ENCODE results near the gene TMF1.
A peak's percentile ranks its signal among the peaks of the same experiment; 100 is the strongest.

The TMF1 gene

DNA sequence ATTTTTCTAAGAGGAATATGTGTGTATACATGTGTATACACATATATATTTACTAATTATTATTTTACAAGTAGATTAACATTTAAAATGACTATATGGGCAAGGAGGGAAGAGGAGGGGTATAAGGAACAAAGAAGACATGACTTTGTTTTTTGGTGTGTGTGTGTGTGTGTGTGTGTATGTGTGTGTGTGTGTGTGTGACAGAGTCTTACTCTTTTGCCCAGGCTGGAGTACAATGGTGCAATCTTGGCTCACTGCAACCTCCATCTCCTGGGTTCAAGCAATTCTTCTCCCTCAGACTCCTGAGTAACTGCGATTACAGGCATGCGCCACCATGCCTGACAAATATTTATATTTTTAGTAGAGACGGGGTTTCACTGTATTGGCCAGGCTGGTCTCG, 36.0 kb downstream of the TMF1 start:
- no peak for TF ChIP-seq EZH2phosphoT487 (IDR thresholded peaks at IDR 0.05; ENCODE audit: borderline replicate concordance, low read length)
- TF ChIP-seq, protein P1, sequence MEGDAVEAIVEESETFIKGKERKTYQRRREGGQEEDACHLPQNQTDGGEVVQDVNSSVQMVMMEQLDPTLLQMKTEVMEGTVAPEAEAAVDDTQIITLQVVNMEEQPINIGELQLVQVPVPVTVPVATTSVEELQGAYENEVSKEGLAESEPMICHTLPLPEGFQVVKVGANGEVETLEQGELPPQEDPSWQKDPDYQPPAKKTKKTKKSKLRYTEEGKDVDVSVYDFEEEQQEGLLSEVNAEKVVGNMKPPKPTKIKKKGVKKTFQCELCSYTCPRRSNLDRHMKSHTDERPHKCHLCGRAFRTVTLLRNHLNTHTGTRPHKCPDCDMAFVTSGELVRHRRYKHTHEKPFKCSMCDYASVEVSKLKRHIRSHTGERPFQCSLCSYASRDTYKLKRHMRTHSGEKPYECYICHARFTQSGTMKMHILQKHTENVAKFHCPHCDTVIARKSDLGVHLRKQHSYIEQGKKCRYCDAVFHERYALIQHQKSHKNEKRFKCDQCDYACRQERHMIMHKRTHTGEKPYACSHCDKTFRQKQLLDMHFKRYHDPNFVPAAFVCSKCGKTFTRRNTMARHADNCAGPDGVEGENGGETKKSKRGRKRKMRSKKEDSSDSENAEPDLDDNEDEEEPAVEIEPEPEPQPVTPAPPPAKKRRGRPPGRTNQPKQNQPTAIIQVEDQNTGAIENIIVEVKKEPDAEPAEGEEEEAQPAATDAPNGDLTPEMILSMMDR (IDR thresholded peaks at IDR 0.05; ENCODE audit: low read depth, low read length, poor library complexity, severe bottlenecking), result no peak

GRCh38 chr3:69014022-69014580, 38.0 kb downstream of the TMF1 start:
- H3K9me2 ChIP-seq (replicated peaks; ENCODE audit: control insufficient read depth, low read length), result no peaks in the 10 kb centered on the region

More for the DNA sequence above, 36.0 kb downstream of the TMF1 start:
- Histone ChIP-seq H3K27ac (ENCODE audit: low read depth, low read length) (no peak overlapping the region), H3K9me3 (ENCODE audit: control insufficient read depth, insufficient read depth, low read length) (no peaks in the 10 kb centered on the region), H3K27me3 (ENCODE audit: control insufficient read depth, low read length) (no peaks in the 10 kb centered on the region), H3K4me1 (ENCODE audit: control insufficient read depth, low read length) (peaks cover 27% of the 10 kb centered on the region), H3K79me2 (ENCODE audit: control insufficient read depth, low read length) (no peaks in the 10 kb centered on the region; the same call in 1 of the 2 replicates), H3K9me2 (replicated peaks; ENCODE audit: control insufficient read depth, low read length) (no peaks in the 10 kb centered on the region), H3K4me2 (ENCODE audit: low read length) (no peak overlapping the region), H3K4me3 (ENCODE audit: low read length) (no peak overlapping the region), H3F3A (ENCODE audit: control insufficient read depth, insufficient read depth) (peaks cover 14% of the 10 kb centered on the region; the same call in 1 of the 2 replicates), H3K36me3 (ENCODE audit: control insufficient read depth, low read length) (peaks cover 8% of the 10 kb centered on the region), H4K20me1 (ENCODE audit: control insufficient read depth, insufficient read depth, low read depth, low read length) (no peaks in the 10 kb centered on the region)

GRCh38 chr3:69013253-69014021, 38.7 kb downstream of the TMF1 start, which contains the start of gene EOGT:
Gene EOGT (minus strand): TSS chr3:69013684. CDS start chr3:69009846, 3,838 bp downstream.
- peak within 1 kb of the TSS; percentile 93 for H3K4me2 ChIP-seq (ENCODE audit: low read length)
- no peaks in the 10 kb centered on the region for H4K20me1 ChIP-seq (ENCODE audit: control insufficient read depth, insufficient read depth, low read depth, low read length)
- TF ChIP-seq, protein P1 (IDR thresholded peaks at IDR 0.05; ENCODE audit: low read depth, low read length, poor library complexity, severe bottlenecking), result peak; percentile 64
- TF ChIP-seq EZH2phosphoT487 (IDR thresholded peaks at IDR 0.05; ENCODE audit: borderline replicate concordance, low read length), result no peak
- H3F3A ChIP-seq (ENCODE audit: control insufficient read depth, insufficient read depth), result 0 out of 2 replicates have a peak, but pooled peaks cover 4% of the 10 kb centered on the region
- no peaks in the 10 kb centered on the region for H3K9me3 ChIP-seq (ENCODE audit: control insufficient read depth, insufficient read depth, low read length)
- peaks cover 3% of the 10 kb centered on the region; the same call in 1 of the 2 replicates for H3K36me3 ChIP-seq (ENCODE audit: control insufficient read depth, low read length)
- peak within 1 kb of the TSS; percentile 1; the same call in 1 of the 2 replicates for H3K27ac ChIP-seq (ENCODE audit: low read depth, low read length)
- H3K27me3 ChIP-seq (ENCODE audit: control insufficient read depth, low read length), result no peaks in the 10 kb centered on the region
- H3K4me3 ChIP-seq (ENCODE audit: low read length), result peak within 1 kb of the TSS; percentile 74
- peaks cover 27% of the 10 kb centered on the region for H3K4me1 ChIP-seq (ENCODE audit: control insufficient read depth, low read length)
- no peaks in the 10 kb centered on the region for H3K9me2 ChIP-seq (replicated peaks; ENCODE audit: control insufficient read depth, low read length)
- no peaks in the 10 kb centered on the region; the same call in 1 of the 2 replicates for H3K79me2 ChIP-seq (ENCODE audit: control insufficient read depth, low read length)

More at GRCh38 chr3:69014022-69014580, 38.0 kb downstream of the TMF1 start:
- peaks cover 8% of the 10 kb centered on the region for H3K36me3 ChIP-seq (ENCODE audit: control insufficient read depth, low read length)
- peak overlapping the region; percentile 74 for H3K4me3 ChIP-seq (ENCODE audit: low read length)
- no peaks in the 10 kb centered on the region for H3K27me3 ChIP-seq (ENCODE audit: control insufficient read depth, low read length)
- 0 out of 2 replicates have a peak, but pooled peaks cover 4% of the 10 kb centered on the region for H3F3A ChIP-seq (ENCODE audit: control insufficient read depth, insufficient read depth)
- H3K79me2 ChIP-seq (ENCODE audit: control insufficient read depth, low read length), result no peaks in the 10 kb centered on the region; the same call in 1 of the 2 replicates
- H3K27ac ChIP-seq (ENCODE audit: low read depth, low read length), result peak overlapping the region; percentile 1; the same call in 1 of the 2 replicates
- H3K4me1 ChIP-seq (ENCODE audit: control insufficient read depth, low read length), result peaks cover 27% of the 10 kb centered on the region
- H3K9me3 ChIP-seq (ENCODE audit: control insufficient read depth, insufficient read depth, low read length), result no peaks in the 10 kb centered on the region
- H3K4me2 ChIP-seq (ENCODE audit: low read length), result peak overlapping the region; percentile 93
- no peak for TF ChIP-seq EZH2phosphoT487 (IDR thresholded peaks at IDR 0.05; ENCODE audit: borderline replicate concordance, low read length)
- TF ChIP-seq, protein P1 (IDR thresholded peaks at IDR 0.05; ENCODE audit: low read depth, low read length, poor library complexity, severe bottlenecking), result no peak
- no peaks in the 10 kb centered on the region for H4K20me1 ChIP-seq (ENCODE audit: control insufficient read depth, insufficient read depth, low read depth, low read length)
